Activated T-helper 17 cell treated with anti-CD3 and anti-CD28 coated beads, Interleukin-2, amount 50 U/mL, for 72 hours (primary cell): ENCODE measurements around the gene JCAD. TPM values are rescaled to one million over a fixed set of nuclear protein-coding genes. Genes with fewer than 3 reads are reported as not detected.

ENCODE experiments used
- ATAC-seq: fragments of 150-1000 bp; cut with Tn5 transposase; replicated peaks from 2 replicates; pipeline ENCODE4 v1.10.0; 2021; ENCODE audit warnings: mild to moderate bottlenecking, moderate library complexity
- H3K27ac Mint-ChIP-seq: one replicate; pipeline ENCODE4 v1.8.0; 2022; ENCODE audit warnings: mixed read lengths
- H3K27me3 Mint-ChIP-seq: one replicate; pipeline ENCODE4 v1.8.0; 2022; ENCODE audit warnings: mixed read lengths
- H3K36me3 Mint-ChIP-seq: one replicate; pipeline ENCODE4 v1.8.0; 2022; ENCODE audit warnings: low read depth, mild to moderate bottlenecking, mixed read lengths
- H3K4me1 Mint-ChIP-seq: one replicate; pipeline ENCODE4 v1.8.0; 2022; ENCODE audit warnings: mixed read lengths
- H3K4me3 Mint-ChIP-seq: one replicate; pipeline ENCODE4 v1.8.0; 2022; ENCODE audit warnings: mild to moderate bottlenecking, mixed read lengths
- H3K9me3 Mint-ChIP-seq: one replicate; pipeline ENCODE4 v1.8.0; 2022; ENCODE audit warnings: mixed read lengths
- total RNA-seq, 2 donors: library from RNA; stranded (reverse); gene quantifications; one replicate each; pipeline ENCODE4 v1.2.3, GENCODE V29; 2022

The JCAD gene
- total RNA-seq, 2 donors from 2014 or later, result 0.58 TPM; not detected in 1

DNA sequence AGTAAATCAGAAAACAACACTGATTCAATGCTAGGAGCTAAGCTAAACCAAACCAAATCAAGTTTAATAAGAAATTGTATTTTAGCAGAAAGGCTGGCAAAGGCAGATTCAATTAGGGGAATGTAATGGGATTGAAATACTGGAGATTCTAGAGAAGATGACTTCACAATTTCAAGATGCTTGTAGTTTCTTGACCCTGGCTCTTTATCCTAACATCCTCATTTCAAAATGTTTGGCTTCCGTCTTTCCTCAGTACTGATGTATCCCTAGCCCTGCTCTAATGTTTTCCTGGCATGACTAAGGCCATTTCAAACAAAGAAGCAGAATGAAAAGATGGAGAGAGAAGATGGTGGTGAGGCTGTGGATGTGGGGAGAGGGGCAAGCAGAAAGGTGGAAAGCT lies 2.7 kb upstream of the JCAD start:
- Mint-ChIP-seq H3K27me3 (peaks cover 58% of the 10 kb centered on the region), H3K27ac (no peak overlapping the region), H3K9me3 (no peaks in the 10 kb centered on the region), H3K4me3 (no peak overlapping the region), H3K36me3 (no peaks in the 10 kb centered on the region), H3K4me1 (peaks cover 6% of the 10 kb centered on the region)
- ATAC-seq, result no peak

DNA sequence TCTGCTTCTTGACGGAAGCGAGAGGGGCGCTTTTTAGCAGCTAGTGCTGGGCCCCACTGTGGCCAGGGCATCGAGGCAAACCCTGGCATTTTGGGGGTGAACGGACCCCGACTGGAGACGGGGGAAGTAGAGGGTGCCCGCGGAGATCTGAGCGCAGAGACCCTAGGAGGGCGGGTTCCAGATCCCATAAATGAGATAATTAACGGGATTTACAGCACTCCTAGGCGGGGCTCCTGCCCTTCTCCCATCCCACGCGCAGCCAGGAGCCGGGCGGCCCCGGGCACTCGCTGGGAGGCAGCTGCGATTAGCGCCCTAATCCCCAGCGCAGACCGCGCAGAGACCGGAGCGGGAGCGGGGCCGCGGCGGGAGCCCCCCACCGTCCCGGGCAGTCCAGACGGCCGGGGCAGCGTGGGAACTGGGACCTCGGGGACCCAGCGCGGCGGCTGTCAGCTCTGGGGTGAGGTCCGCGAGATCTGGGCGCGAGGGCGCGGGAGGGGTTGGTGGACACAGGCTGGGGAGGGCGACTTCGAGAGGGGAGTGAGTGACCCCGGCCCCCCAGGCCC lies 735 bp downstream of the JCAD start:
- Mint-ChIP-seq H3K36me3 (no peaks in the 10 kb centered on the region), H3K4me3 (peak overlapping the region; percentile 41), H3K27me3 (peaks cover 62% of the 10 kb centered on the region), H3K9me3 (no peaks in the 10 kb centered on the region), H3K27ac (no peak overlapping the region), H3K4me1 (peaks cover 6% of the 10 kb centered on the region)
- no peak for ATAC-seq

DNA sequence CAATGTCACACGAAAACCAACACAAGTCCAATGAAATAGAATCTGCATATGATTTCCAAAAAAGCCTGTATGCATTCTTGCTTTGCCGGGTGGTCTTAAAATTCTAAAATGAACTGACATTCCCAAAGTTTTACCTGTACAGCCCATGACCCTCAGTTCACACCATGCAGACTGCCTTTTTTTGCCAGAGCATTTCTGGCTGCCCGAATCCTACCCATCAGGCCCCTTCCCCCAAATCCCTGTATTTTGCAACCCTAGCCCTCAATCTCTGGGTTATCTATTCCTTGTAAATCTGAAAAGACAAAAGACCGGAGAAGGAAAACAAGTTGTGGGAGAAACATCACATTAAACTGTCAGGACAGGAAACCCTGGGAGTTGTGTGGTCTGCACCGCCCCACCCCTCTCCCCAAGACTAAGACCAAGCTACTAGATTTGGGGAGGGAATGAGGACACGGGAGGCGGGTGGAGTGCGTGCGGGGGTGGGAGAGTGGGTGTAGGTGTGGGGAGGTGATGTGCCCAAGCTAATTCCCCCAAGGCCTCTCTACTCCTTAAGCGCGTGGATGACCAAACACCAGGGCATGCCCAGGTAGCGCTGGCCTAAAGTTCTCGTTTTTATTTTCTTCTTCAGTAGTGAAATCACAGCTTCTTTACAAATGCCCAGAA lies 1.4 kb downstream of the JCAD start:
- Mint-ChIP-seq H3K36me3 (no peaks in the 10 kb centered on the region), H3K27me3 (peaks cover 57% of the 10 kb centered on the region), H3K27ac (no peak overlapping the region), H3K4me3 (peak overlapping the region; percentile 41), H3K9me3 (no peaks in the 10 kb centered on the region), H3K4me1 (peaks cover 6% of the 10 kb centered on the region)
- no peak for ATAC-seq

DNA sequence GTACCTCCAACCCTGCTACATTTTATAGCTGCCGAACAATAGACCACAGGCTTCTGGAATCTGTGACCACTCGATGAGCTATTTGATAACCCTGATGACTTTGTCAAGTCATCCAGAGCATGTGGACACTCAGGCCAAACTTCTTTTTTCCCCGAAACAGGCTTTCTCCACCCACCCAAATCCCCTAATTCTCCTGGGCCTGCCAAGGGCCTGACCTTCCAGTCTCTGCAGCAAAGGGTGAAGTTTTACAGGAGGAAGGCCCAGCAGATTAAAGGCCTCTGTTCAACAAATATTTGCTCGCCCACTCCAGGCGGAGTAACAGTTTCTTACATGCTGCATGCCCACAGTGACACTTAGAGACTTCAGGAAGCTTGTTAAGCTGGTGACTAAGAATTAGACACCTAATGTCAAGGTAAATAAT lies 2.0 kb downstream of the JCAD start:
- H3K9me3 Mint-ChIP-seq, result no peaks in the 10 kb centered on the region

DNA sequence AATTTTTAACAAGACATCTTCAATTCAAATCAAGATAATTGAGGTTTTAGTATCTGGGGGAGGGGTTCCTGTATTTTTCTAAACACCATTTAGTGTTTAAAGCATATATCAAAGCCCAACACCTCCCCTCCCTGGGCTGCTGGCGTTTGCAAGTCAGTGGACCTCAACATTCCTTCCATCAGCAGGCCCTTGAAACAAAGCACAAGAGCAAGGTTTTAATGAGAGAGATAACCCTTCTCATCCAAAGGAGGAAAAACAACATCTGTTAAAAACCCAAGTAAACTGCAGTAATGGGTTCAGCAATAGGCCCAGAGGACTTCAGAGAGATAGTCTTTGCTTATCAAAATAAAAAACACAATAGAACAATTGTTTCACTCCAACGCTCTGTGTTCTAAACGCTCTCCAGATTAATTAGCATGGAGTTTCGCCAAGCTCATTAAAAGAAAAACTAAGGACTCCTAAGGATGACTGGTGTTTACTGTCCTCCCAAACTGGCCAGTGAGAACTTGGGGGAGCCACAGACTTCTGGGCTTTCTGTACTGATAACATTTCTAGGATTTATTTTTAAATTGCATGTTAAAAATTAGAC lies 2.5 kb downstream of the JCAD start:
- Mint-ChIP-seq H3K36me3 (no peaks in the 10 kb centered on the region), H3K27ac (no peak overlapping the region), H3K4me3 (no peak overlapping the region), H3K9me3 (no peaks in the 10 kb centered on the region), H3K27me3 (peaks cover 54% of the 10 kb centered on the region), H3K4me1 (peaks cover 6% of the 10 kb centered on the region)
- no peak for ATAC-seq

More for the DNA sequence above, 2.0 kb downstream of the JCAD start:
- H3K27ac Mint-ChIP-seq, result no peak overlapping the region
- no peak overlapping the region for H3K4me3 Mint-ChIP-seq
- ATAC-seq, result no peak
- H3K27me3 Mint-ChIP-seq, result peaks cover 54% of the 10 kb centered on the region
- H3K4me1 Mint-ChIP-seq, result peaks cover 6% of the 10 kb centered on the region
- H3K36me3 Mint-ChIP-seq, result no peaks in the 10 kb centered on the region

DNA sequence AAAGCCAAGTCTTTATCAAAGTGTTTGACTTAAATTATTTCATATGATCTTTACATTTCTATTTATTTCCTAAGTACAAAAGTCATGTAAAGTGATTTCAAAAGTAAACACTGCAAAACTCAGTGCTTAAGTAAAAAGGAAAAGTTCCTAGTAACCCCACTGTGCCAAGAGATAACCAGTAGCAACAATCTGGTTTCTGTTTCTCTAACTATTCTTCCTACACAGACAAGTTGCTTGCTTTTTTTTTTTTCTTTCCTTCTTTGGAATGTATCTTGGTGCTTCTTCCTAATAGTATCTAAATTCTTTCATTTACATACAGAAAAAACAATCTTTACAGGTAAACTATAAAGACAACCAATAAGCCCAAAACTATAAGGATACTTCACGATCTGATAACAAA lies 3.1 kb downstream of the JCAD start:
- Mint-ChIP-seq H3K36me3 (no peaks in the 10 kb centered on the region), H3K4me3 (no peak overlapping the region), H3K9me3 (no peaks in the 10 kb centered on the region), H3K4me1 (peaks cover 6% of the 10 kb centered on the region), H3K27me3 (peaks cover 55% of the 10 kb centered on the region), H3K27ac (no peak overlapping the region)
- no peak for ATAC-seq

DNA sequence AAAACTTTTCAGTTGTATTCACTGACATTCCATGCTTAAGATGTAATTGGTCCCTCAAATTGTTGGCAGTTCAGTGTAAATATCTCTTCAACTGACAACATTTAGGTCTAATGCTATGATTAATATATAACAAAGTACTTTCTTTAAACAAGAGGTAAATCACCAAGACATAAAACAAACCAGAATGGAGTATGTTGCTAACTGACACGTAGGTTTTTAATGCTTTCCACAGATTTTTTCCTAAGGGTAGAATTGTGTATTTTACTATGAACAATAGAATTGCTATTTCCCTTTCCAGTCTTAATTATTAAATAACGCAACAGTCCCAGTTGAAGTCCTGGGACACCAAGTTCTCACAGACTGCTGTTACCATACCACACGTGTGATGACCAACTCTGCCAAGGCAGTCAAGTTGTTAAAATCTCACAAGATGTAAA lies 4.1 kb downstream of the JCAD start:
- ATAC-seq, result no peak
- peaks cover 54% of the 10 kb centered on the region for H3K27me3 Mint-ChIP-seq
- H3K36me3 Mint-ChIP-seq, result no peaks in the 10 kb centered on the region
- H3K4me3 Mint-ChIP-seq, result no peak overlapping the region
- no peaks in the 10 kb centered on the region for H3K9me3 Mint-ChIP-seq
- no peak overlapping the region for H3K27ac Mint-ChIP-seq
- peaks cover 6% of the 10 kb centered on the region for H3K4me1 Mint-ChIP-seq

DNA sequence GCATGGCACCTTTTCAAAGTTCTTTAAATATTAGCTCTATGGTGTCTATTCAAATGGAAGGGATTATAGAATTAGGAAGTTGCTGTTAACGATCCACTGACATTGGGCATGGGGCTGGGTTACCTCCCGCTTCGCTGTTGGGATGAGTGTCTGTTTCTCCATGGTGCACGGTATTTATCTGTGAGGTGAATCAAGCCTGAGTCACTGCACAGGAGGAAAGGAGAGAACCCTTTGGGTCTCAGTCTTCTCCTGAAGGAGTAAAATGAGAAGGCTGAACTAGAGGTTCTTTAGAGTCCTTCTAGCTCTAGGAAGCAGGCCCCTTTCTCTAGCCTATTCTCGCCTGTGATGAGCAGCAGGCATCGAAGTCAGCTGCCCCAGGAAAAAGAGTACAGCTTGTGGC lies 7.3 kb downstream of the JCAD start:
- H3K4me1 Mint-ChIP-seq, result peaks cover 5% of the 10 kb centered on the region
- peaks cover 53% of the 10 kb centered on the region for H3K27me3 Mint-ChIP-seq
- H3K36me3 Mint-ChIP-seq, result no peaks in the 10 kb centered on the region
- no peak for ATAC-seq
- H3K27ac Mint-ChIP-seq, result no peak overlapping the region
- no peaks in the 10 kb centered on the region for H3K9me3 Mint-ChIP-seq
- no peak overlapping the region for H3K4me3 Mint-ChIP-seq

DNA sequence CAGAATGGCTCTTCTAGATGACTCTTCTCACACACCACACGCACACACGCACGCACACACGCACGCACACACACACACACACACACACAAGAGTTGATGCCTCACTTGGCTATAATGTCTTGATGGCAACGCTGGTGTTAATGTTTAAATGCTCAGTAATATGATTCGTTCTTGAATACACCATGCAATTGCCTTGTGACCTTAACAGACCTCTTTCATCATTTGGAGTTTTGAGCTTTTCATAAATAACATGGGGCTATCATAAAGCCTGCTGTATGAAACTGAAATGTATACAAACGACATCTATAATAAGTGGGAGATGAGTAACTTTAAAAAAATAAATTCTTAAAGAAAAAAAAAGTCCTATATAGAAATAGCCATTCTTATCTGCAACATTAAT lies 8.2 kb downstream of the JCAD start:
- no peak for ATAC-seq
- Mint-ChIP-seq H3K27me3 (peaks cover 54% of the 10 kb centered on the region), H3K4me3 (no peak overlapping the region), H3K9me3 (no peaks in the 10 kb centered on the region), H3K4me1 (peaks cover 5% of the 10 kb centered on the region), H3K27ac (no peak overlapping the region), H3K36me3 (no peaks in the 10 kb centered on the region)

DNA sequence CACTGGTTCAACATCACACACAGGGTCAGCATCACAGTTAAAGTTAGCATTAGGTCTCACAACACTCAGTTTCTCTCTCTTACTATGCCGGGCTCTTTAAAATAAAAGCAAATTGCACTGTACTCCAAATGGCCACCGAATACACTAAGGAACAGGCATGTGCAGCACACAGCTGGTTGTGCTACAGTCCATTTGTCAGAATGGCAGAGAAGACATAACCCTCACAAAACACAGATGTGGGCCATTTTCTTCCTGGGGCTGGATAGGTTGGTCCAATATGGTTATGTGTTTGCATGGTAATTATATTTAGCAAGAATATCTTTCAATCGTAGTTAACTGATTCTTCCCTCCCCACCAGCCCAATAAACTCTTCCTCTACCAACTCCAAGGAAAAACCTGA lies 9.0 kb downstream of the JCAD start:
- no peak for ATAC-seq
- peaks cover 57% of the 10 kb centered on the region for H3K27me3 Mint-ChIP-seq

DNA sequence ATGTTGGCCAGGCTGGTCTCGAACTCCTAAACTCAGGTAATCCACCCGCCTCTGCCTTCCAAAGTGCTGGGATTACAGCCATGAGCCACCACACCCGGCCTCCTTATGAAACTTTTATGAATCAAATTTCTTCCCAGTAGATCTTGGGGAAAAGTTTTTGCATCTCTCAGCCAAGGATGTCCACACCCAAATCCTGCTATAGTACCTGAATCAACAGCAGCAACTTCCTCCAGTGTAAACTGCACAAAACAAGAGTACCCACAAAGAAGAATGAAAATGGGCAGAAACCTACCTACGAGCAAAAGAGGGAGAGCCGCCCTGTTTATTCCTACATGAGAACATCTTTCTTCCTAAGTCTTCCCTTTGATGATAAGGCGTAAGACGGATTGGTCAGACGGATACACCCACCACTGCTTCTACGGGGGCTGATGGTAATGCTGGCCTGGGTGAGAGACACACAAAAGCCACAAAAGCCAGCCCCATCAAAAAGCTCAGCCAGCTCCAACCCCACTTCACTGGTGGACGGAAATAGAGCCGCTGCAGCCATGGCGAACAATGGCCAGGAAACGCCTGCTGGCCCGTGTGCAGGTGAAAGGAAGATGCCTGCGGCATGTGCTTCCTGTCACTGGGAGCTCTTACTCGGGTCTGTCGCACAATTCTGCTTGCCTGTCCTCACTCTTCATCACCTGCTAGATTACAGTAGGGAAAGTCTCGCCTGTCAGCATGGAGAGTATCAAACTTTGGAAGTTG lies 10.4 kb downstream of the JCAD start:
- H3K9me3 Mint-ChIP-seq, result no peaks in the 10 kb centered on the region
- ATAC-seq, result no peak
- H3K27ac Mint-ChIP-seq, result no peak overlapping the region
- peaks cover 5% of the 10 kb centered on the region for H3K4me1 Mint-ChIP-seq
- H3K27me3 Mint-ChIP-seq, result peaks cover 62% of the 10 kb centered on the region
- peak overlapping the region; percentile 36 for H3K4me3 Mint-ChIP-seq
- no peaks in the 10 kb centered on the region for H3K36me3 Mint-ChIP-seq

More for the DNA sequence above, 9.0 kb downstream of the JCAD start:
- Mint-ChIP-seq H3K27ac (no peak overlapping the region), H3K4me3 (no peak overlapping the region), H3K36me3 (no peaks in the 10 kb centered on the region), H3K9me3 (no peaks in the 10 kb centered on the region), H3K4me1 (peaks cover 5% of the 10 kb centered on the region)

DNA sequence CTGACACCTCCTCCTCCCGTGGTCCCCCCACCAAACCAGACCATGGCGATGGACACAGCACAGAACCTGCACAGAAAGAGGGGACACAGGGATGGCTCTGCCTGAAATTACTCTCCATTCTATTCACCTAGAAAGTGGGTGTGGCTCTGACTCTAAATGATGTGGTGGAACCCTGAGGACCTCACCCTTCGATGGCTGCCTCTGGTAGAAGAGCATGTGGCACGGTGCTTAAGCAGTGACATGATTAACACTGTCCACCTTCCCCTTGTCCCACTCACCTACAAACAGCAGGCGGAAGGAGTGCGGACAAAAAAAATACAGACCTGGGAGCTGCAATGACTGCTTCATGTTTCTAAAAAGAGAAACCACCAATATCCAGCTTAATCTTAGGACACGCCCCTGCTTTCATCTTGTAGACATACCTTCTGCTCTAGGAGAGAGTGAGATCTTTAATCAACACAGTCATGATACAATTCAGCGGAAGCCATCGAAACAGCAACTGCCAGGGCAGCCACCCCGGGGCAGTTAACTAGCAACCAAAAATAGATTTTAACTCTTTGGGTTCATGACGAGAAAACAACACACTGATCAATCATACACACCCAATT lies 11.4 kb downstream of the JCAD start:
- Mint-ChIP-seq H3K27ac (no peak overlapping the region), H3K4me1 (peaks cover 5% of the 10 kb centered on the region), H3K4me3 (peak overlapping the region; percentile 36), H3K27me3 (peaks cover 69% of the 10 kb centered on the region), H3K36me3 (no peaks in the 10 kb centered on the region), H3K9me3 (no peaks in the 10 kb centered on the region)
- ATAC-seq, result peak; percentile 18

DNA sequence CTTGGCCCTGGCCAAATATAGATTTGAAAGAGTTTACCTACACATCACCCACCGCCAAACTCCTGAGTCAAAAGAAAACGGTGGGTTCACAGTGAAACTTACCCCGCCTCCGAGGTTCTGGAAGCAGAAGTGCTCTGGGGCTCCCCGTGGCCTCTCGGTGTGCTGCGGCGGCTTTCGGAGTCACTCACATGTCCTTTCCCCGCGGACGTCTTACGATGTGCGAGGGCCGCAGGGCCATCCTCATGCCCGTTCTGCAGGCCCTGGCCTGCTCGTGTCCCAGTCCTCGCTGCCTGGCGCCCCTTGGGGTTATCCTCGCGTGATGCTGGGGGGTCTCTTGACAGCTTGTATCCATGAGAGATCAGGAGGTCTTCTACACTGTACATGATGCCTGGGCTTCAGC lies 12.0 kb downstream of the JCAD start:
- Mint-ChIP-seq H3K4me1 (peaks cover 5% of the 10 kb centered on the region), H3K36me3 (no peaks in the 10 kb centered on the region), H3K27me3 (peaks cover 71% of the 10 kb centered on the region), H3K4me3 (no peak overlapping the region), H3K27ac (no peak overlapping the region), H3K9me3 (no peaks in the 10 kb centered on the region)
- no peak for ATAC-seq

DNA sequence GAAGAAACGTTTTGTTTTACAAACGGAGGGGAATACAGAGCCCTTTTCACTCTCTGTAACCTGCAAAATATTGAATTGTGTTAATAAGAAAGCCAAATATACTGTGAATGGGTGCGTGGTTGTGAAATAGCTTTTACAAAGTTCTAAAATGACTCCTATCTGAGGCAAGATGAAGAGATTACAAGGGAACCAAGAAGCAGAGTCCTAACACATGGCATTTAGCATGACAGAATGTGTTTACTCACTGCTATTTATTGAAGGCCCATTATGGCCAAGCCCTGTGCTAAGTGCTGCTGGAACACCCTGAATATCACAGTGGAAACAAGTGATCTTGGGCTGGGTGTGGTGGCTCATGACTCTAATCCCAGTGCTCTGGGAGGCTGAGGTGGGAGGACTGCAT lies 12.9 kb downstream of the JCAD start:
- Mint-ChIP-seq H3K9me3 (no peaks in the 10 kb centered on the region), H3K36me3 (no peaks in the 10 kb centered on the region), H3K4me3 (no peak overlapping the region), H3K27me3 (peaks cover 70% of the 10 kb centered on the region), H3K27ac (no peak overlapping the region), H3K4me1 (peaks cover 5% of the 10 kb centered on the region)
- ATAC-seq, result no peak
